B cell (primary cell): ENCODE results near the gene SLC39A12. TPM values are rescaled to one million over a fixed set of nuclear protein-coding genes. Genes with fewer than 3 reads are reported as not detected.
A peak's percentile ranks its signal among the peaks of the same experiment; 100 is the strongest.

Source experiments
- ATAC-seq: fragments of 200-7000 bp; cut with Tn5 transposase; one replicate; pipeline ENCODE4 v1.10.0; 2021; ENCODE audit warnings: low read depth, mild to moderate bottlenecking, moderate number of reproducible peaks, moderate library complexity
- CTCF ChIA-PET: fragments of 350-600 bp; sonication (Branson Sonifier 250); formaldehyde crosslinking; loops from one replicate; lab custom pipeline; 2021; ENCODE audit warnings: antibody characterized with exemption, inconsistent platforms; lab: Charles Lee
- POLR2A ChIA-PET: fragments of 350-600 bp; sonication (Branson Sonifier 250); formaldehyde crosslinking; loops from one replicate; lab custom pipeline; 2021; ENCODE audit warnings: antibody characterized with exemption; lab: Charles Lee
- DNase-seq: peaks from one replicate; pipeline ENCODE4 v3.0.0; 2013
- H2AFZ ChIP-seq: 2 replicates; pipeline ENCODE4 v1.6.1; 2012; ENCODE audit warnings: mild to moderate bottlenecking, low read depth, low read length; ENCODE audit not compliant: insufficient read depth, poor library complexity, severe bottlenecking
- H3K27ac ChIP-seq, 2 donors: 1 replicate in 1 of 2; 2 replicates in 1 of 2; pipeline ENCODE4 v1.5.1; 2012 to 2013; ENCODE audit warnings: low read length in 2 of 2, mild to moderate bottlenecking in 2 of 2, moderate library complexity in 1 of 2
- H3K27me3 ChIP-seq, 4 experiments: fragments of 200-600 bp in 1 of 4; sonication (generic) in 1 of 4; replicated peaks in 1 of 4; 1 replicate in 2 of 4; 2 replicates in 2 of 4; pipeline versions ENCODE4 v1.6.1 to v1.7.0; 2013 to 2016; ENCODE audit warnings: low read length in 3 of 4, mild to moderate bottlenecking in 2 of 4, mixed read lengths in 1 of 4, moderate library complexity in 1 of 4; ENCODE audit not compliant: insufficient read depth in 4 of 4, control insufficient read depth in 3 of 4; ENCODE audit errors: control extremely low read depth in 1 of 4
- H3K36me3 ChIP-seq, 2 experiments: replicated peaks in 1 of 2; 1 replicate in 1 of 2; 2 replicates in 1 of 2; pipeline versions ENCODE4 v1.6.1 to v1.7.1; 2013; ENCODE audit warnings: low read length in 1 of 2; ENCODE audit not compliant: insufficient read depth in 2 of 2, control insufficient read depth in 1 of 2; ENCODE audit errors: control extremely low read depth in 1 of 2, extremely low read depth in 1 of 2
- H3K4me1 ChIP-seq, 2 donors: fragments of 200-600 bp in 1 of 2; sonication (generic) in 1 of 2; 1 replicate in 1 of 2; 2 replicates in 1 of 2; pipeline versions ENCODE4 v1.5.1 to v1.6.1; 2013 to 2017; ENCODE audit warnings: low read length in 2 of 2; ENCODE audit not compliant: control insufficient read depth in 2 of 2, insufficient read depth in 2 of 2
- H3K4me2 ChIP-seq: replicated peaks from 2 replicates; pipeline ENCODE3; 2012; ENCODE audit warnings: mild to moderate bottlenecking, low read depth, low read length; ENCODE audit not compliant: poor library complexity, severe bottlenecking
- H3K4me3 ChIP-seq, 5 experiments: fragments of 200-600 bp in 1 of 5; sonication (generic) in 1 of 5; 1 replicate in 3 of 5; 2 replicates in 2 of 5; pipeline versions ENCODE4 v1.5.1 to v1.7.0; 2011 to 2016; ENCODE audit warnings: low read length in 4 of 5, mild to moderate bottlenecking in 4 of 5, low read depth in 2 of 5, control low read depth in 1 of 5, moderate library complexity in 1 of 5; ENCODE audit not compliant: insufficient read depth in 1 of 5; ENCODE audit errors: control extremely low read depth in 1 of 5, extremely low read depth in 1 of 5
- H3K79me2 ChIP-seq: fragments of 200-600 bp; sonication (generic); one replicate; pipeline ENCODE4 v1.6.0; 2016; ENCODE audit warnings: low read length; ENCODE audit not compliant: control insufficient read depth, insufficient read depth
- H3K9ac ChIP-seq: fragments of 200-600 bp; sonication (generic); 2 replicates; pipeline ENCODE4 v1.6.1; 2017; ENCODE audit warnings: mild to moderate bottlenecking, low read length, moderate library complexity
- H3K9me3 ChIP-seq, 3 donors: one replicate each; pipeline versions ENCODE4 v1.6.1 to v1.7.1; 2013; ENCODE audit warnings: low read length in 2 of 3; ENCODE audit not compliant: control insufficient read depth in 2 of 3, insufficient read depth in 1 of 3; ENCODE audit errors: control extremely low read depth in 1 of 3
- H4K20me1 ChIP-seq: 2 replicates; pipeline ENCODE4 v1.6.0; 2012; ENCODE audit warnings: mild to moderate bottlenecking, low read length; ENCODE audit not compliant: insufficient read depth, control insufficient read depth, poor library complexity, severe bottlenecking
- H3K27ac Mint-ChIP-seq: one replicate; pipeline ENCODE4 v1.8.0; 2021; ENCODE audit warnings: mixed read lengths
- H3K27me3 Mint-ChIP-seq: one replicate; pipeline ENCODE4 v1.8.0; 2021; ENCODE audit warnings: mixed read lengths
- H3K4me1 Mint-ChIP-seq: one replicate; pipeline ENCODE4 v1.8.0; 2021; ENCODE audit warnings: mixed read lengths
- H3K4me3 Mint-ChIP-seq: one replicate; pipeline ENCODE4 v1.8.0; 2021; ENCODE audit warnings: mixed read lengths
- H3K9me3 Mint-ChIP-seq: one replicate; pipeline ENCODE4 v1.8.0; 2022; ENCODE audit warnings: mixed read lengths; ENCODE audit not compliant: insufficient read depth
- EZH2 ChIP-seq: IDR thresholded peaks from 2 replicates; pipeline ENCODE4 v1.6.1; 2012; ENCODE audit warnings: borderline replicate concordance, low read depth, mild to moderate bottlenecking, moderate library complexity, low read length; ENCODE audit not compliant: insufficient read depth, poor library complexity, severe bottlenecking
- WGBS: methylation state at CpG from one replicate; pipeline ENCODE4 v1.1.5; 2013; ENCODE audit warnings: missing lambda C conversion rate; ENCODE audit not compliant: insufficient coverage; 5-methylcytosine and 5-hydroxymethylcytosine counted together
- intact Hi-C: fragments of 100-400 bp; cut with micrococcal nuclease; formaldehyde crosslinking; loops from one replicate; pipeline ENCODE4 v1.10.0; 2022
- polyA plus RNA-seq: library from polyadenylated mRNA; depleted of rRNA; stranded (reverse); fragments of >200 nt; gene quantifications from 2 replicates; pipeline ENCODE4 v1.2.3, GENCODE V29; 2012
- total RNA-seq, 2 donors: library from RNA; stranded (reverse); fragments of 120-200 nt in 1 of 2; gene quantifications; 1 replicate in 1 of 2; 2 replicates in 1 of 2; pipeline versions ENCODE4 v1.2.3 to v1.2.4, GENCODE V29; 2013 to 2022
- TF ChIP-seq, protein P1 (sequence below): fragments of 200-600 bp; IDR thresholded peaks from one replicate; pipeline ENCODE4 v1.8.0; 2022; ENCODE audit warnings: antibody characterized with exemption, mild to moderate bottlenecking

The SLC39A12 gene
- total and polyA plus RNA-seq, 2 donors (not counting 1 experiment from before 2014, with no cell fraction given): not detected

DNA sequence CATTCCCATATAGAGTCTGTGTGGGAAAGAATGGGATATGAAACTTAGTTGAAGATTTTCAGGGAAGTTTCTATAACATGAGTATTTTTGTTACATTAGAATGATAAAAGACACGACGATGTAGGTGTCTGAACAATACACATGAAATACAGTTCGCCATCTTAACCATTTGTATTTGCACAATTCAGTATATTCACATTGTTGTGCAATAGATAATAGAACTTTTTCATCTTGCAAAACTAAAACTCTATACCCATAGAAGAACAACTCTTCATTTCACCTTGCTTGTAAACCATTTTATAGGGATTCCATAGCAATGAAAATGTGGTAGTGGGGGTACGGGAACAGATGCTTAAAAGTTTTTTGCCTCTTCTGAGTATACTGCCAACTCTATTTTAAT, 32.8 kb downstream of the SLC39A12 start:
- TF ChIP-seq EZH2: no peak
- TF ChIP-seq, protein P1, sequence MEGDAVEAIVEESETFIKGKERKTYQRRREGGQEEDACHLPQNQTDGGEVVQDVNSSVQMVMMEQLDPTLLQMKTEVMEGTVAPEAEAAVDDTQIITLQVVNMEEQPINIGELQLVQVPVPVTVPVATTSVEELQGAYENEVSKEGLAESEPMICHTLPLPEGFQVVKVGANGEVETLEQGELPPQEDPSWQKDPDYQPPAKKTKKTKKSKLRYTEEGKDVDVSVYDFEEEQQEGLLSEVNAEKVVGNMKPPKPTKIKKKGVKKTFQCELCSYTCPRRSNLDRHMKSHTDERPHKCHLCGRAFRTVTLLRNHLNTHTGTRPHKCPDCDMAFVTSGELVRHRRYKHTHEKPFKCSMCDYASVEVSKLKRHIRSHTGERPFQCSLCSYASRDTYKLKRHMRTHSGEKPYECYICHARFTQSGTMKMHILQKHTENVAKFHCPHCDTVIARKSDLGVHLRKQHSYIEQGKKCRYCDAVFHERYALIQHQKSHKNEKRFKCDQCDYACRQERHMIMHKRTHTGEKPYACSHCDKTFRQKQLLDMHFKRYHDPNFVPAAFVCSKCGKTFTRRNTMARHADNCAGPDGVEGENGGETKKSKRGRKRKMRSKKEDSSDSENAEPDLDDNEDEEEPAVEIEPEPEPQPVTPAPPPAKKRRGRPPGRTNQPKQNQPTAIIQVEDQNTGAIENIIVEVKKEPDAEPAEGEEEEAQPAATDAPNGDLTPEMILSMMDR: no peak
- H2AFZ ChIP-seq: no peak overlapping the region
- no peaks in the 10 kb centered on the region for H3K27me3 ChIP-seq
- no peak overlapping the region for H3K4me3 Mint-ChIP-seq
- H3K79me2 ChIP-seq: no peaks in the 10 kb centered on the region
- H3K4me1 ChIP-seq: peaks cover 8 to 11% of the 10 kb centered on the region in 2 donors
- no peak overlapping the region for H3K27ac ChIP-seq
- no peak overlapping the region for H3K27ac Mint-ChIP-seq
- H3K4me2 ChIP-seq: no peak overlapping the region
- DNase-seq (no peak), ATAC-seq (no peak)
- WGBS: no CpG with 5 or more reads among the region's 4 CpGs
- ChIA-PET CTCF (no interaction called here), POLR2A (no interaction called here)
- no peaks in the 10 kb centered on the region for H3K9me3 Mint-ChIP-seq
- no peak overlapping the region for H3K4me3 ChIP-seq
- no peaks in the 10 kb centered on the region for H3K27me3 Mint-ChIP-seq
- no peaks in the 10 kb centered on the region for H4K20me1 ChIP-seq
- H3K9ac ChIP-seq: no peak overlapping the region
- H3K36me3 ChIP-seq: no peaks in the 10 kb centered on the region
- peaks cover 6% of the 10 kb centered on the region for H3K4me1 Mint-ChIP-seq
- intact Hi-C loops: no loop called here
- peaks cover 0 to 7% (median 0%) of the 10 kb centered on the region in 3 donors for H3K9me3 ChIP-seq

GRCh38 chr10:17989908-17990767, 38.4 kb downstream of the SLC39A12 start:
- 0% methylated on average over 4 of the region's 6 CpGs for WGBS
- peaks cover 18% of the 10 kb centered on the region for H3K4me1 Mint-ChIP-seq
- peak overlapping the region; percentile 74 for H3K27ac Mint-ChIP-seq
- H3K4me2 ChIP-seq: peak overlapping the region; percentile 55
- H3K27me3 ChIP-seq: no peaks in the 10 kb centered on the region
- H3K36me3 ChIP-seq: no peaks in the 10 kb centered on the region
- H3K4me1 ChIP-seq: peaks cover 16 to 30% of the 10 kb centered on the region in 2 donors
- ATAC-seq: peak; percentile 67
- TF ChIP-seq, protein P1: no peak
- TF ChIP-seq EZH2: no peak
- CTCF ChIA-PET: no interaction called here
- peak; percentile 37 for DNase-seq
- POLR2A ChIA-PET: no interaction called here
- no peak overlapping the region for H2AFZ ChIP-seq
- peaks cover 0 to 7% (median 0%) of the 10 kb centered on the region in 3 donors for H3K9me3 ChIP-seq
- no peaks in the 10 kb centered on the region for H3K27me3 Mint-ChIP-seq
- no peak overlapping the region for H3K4me3 ChIP-seq
- H3K9me3 Mint-ChIP-seq: no peaks in the 10 kb centered on the region
- no peak overlapping the region for H3K9ac ChIP-seq
- H3K27ac ChIP-seq: no peak overlapping the region
- H3K4me3 Mint-ChIP-seq: peak overlapping the region; percentile 33
- intact Hi-C loops: no loop called here
- H3K79me2 ChIP-seq: no peaks in the 10 kb centered on the region
- no peaks in the 10 kb centered on the region for H4K20me1 ChIP-seq
